Right lobe of liver (tissue), 6 donors: ENCODE data around the gene GLP1R. TPM values are rescaled to one million over a fixed set of nuclear protein-coding genes. Genes with fewer than 3 reads are reported as not detected.

Experiments
- ATAC-seq, 4 donors: fragments of 200-7000 bp; cut with Tn5 transposase; one replicate each; pipeline ENCODE4 v1.9.1; 2020; ENCODE audit warnings: mild to moderate bottlenecking in 4 of 4, moderate library complexity in 4 of 4
- DNase-seq, 3 donors: peaks; one replicate each; pipeline ENCODE4 v3.0.0-alpha.2; 2020
- H3K27ac ChIP-seq, 3 donors: fragments of 200-600 bp; one replicate each; pipeline ENCODE4 v1.8.0; 2022
- H3K27me3 ChIP-seq, 2 donors: fragments of 200-600 bp; one replicate each; pipeline ENCODE4 v1.8.0; 2022
- H3K36me3 ChIP-seq, 4 donors: fragments of 200-600 bp; sonication (generic) in 1 of 4; one replicate each; pipeline versions ENCODE4 v1.5.1 to v1.8.0; 2017 to 2022; ENCODE audit warnings: control low read depth in 1 of 4
- H3K4me1 ChIP-seq, 4 donors: fragments of 200-600 bp; sonication (generic) in 1 of 4; one replicate each; pipeline versions ENCODE4 v1.5.1 to v1.8.0; 2017 to 2022; ENCODE audit warnings: control low read depth in 1 of 4
- H3K4me3 ChIP-seq, 3 donors: fragments of 200-600 bp; one replicate each; pipeline ENCODE4 v1.8.0; 2022
- H3K9me3 ChIP-seq, 4 donors: fragments of 200-600 bp; sonication (generic) in 1 of 4; one replicate each; pipeline versions ENCODE4 v1.5.1 to v1.8.0; 2017 to 2022; ENCODE audit warnings: control low read depth in 1 of 4
- POLR2A ChIP-seq: fragments of 450-650 bp; IDR thresholded peaks from one replicate; pipeline ENCODE4 v1.6.1; 2017; ENCODE audit warnings: antibody characterized with exemption, mild to moderate bottlenecking
- WGBS: methylation state at CpG from one replicate; pipeline ENCODE4 v1.1.6; 2018; ENCODE audit warnings: low coverage, low lambda C conversion rate; ENCODE audit not compliant: insufficient coverage; ENCODE audit errors: missing lambda C conversion rate; 5-methylcytosine and 5-hydroxymethylcytosine counted together
- intact Hi-C, 2 donors: fragments of 100-400 bp; cut with DNase I; formaldehyde crosslinking; loops; one replicate each; pipeline versions ENCODE4 v1.11.2 to v1.14.1; 2022
- total RNA-seq, 6 experiments: library from RNA; depleted of rRNA in 2 of 6; stranded (reverse); fragments of >200 nt in 2 of 6; fragmentation: NEBNext Ultra II Directional in 3 of 6; extraction: Animal tissue kit (Norgen Biotek cat#: 25700) in 3 of 6; gene quantifications; one replicate each; pipeline versions ENCODE4 v1.1.0 to v1.2.4, GENCODE V29; 2016 to 2023
- TF ChIP-seq, protein P1 (sequence below), 4 donors: fragments of 200-600 bp in 3 of 4; fragments of 450-650 bp in 1 of 4; IDR thresholded peaks; one replicate each; pipeline versions ENCODE4 v1.5.1 to v1.8.0; 2016 to 2022; ENCODE audit warnings: antibody characterized with exemption in 4 of 4, mild to moderate bottlenecking in 2 of 4
- donor health status: DM: no; HTN: yes; CAD: no.
- donor health status: DM: no; HTN: no; CAD: no.
- donor health status: DM: no; HTN: no; CAD: no.
- donor health status: DM: no; HTN: yes; CAD: no.
- donor health status: DM: no; HTN: yes; CAD: no.

GLP1R gene
- total RNA-seq, 6 experiments from 2014 or later = not detected

DNA sequence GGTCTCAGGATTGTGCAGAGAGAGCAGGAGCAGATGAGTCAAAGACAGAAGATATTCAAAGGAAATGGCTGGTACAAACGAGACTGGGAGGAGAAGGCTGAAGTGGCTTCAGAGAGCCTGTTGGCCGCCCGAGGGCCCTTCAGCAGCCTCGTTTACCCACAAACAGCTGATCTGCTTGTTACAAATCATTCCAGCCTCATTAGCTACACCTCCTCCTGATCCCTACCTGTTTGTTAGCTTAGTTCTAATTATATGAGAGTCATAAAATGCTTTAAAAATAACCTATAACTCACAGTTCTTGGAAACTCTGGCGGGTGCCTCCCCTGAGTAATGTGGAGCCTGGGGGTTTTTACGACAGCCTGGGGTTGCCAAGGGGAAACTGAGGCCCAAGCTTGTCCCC, 12.6 kb downstream of the GLP1R start:
- TF ChIP-seq, protein P1, sequence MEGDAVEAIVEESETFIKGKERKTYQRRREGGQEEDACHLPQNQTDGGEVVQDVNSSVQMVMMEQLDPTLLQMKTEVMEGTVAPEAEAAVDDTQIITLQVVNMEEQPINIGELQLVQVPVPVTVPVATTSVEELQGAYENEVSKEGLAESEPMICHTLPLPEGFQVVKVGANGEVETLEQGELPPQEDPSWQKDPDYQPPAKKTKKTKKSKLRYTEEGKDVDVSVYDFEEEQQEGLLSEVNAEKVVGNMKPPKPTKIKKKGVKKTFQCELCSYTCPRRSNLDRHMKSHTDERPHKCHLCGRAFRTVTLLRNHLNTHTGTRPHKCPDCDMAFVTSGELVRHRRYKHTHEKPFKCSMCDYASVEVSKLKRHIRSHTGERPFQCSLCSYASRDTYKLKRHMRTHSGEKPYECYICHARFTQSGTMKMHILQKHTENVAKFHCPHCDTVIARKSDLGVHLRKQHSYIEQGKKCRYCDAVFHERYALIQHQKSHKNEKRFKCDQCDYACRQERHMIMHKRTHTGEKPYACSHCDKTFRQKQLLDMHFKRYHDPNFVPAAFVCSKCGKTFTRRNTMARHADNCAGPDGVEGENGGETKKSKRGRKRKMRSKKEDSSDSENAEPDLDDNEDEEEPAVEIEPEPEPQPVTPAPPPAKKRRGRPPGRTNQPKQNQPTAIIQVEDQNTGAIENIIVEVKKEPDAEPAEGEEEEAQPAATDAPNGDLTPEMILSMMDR (IDR thresholded peaks at IDR 0.05) = no peak
- TF ChIP-seq POLR2A = no peak
- Histone ChIP-seq H3K4me1 (no peaks in the 10 kb centered on the region), H3K36me3 (no peaks in the 10 kb centered on the region), H3K27ac (no peak overlapping the region), H3K27me3 (no peaks in the 10 kb centered on the region), H3K9me3 (no peaks in the 10 kb centered on the region), H3K4me3 (no peak overlapping the region)
- ATAC-seq (no peak), DNase-seq (no peak)
- intact Hi-C loops = no loop called here
- 41% methylated on average over 6 of the region's 6 CpGs for WGBS

DNA sequence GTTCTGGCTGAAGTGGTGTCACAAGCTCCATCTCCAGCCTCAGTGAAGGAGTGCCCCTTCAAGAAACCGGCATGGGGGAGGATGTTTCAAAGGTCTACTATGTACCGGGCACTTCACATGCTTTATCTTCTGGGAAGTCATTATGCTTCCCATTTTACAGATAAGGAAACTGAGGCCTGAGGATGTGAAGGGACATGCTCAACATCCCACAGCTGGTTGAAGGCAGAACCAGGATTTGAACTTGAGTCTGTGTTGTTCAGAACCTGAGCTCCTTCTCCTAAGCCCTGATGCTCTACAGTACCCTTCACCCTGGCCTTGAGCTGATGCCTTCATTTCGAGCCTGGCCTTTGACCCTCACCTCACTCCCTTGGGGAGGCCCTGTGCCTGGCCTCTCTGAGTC, 13.0 kb downstream of the GLP1R start:
- 60% methylated on average over 1 of the region's 3 CpGs for WGBS
- Histone ChIP-seq H3K4me3 (no peak overlapping the region), H3K36me3 (no peaks in the 10 kb centered on the region), H3K4me1 (no peaks in the 10 kb centered on the region), H3K27me3 (no peaks in the 10 kb centered on the region), H3K27ac (no peak overlapping the region), H3K9me3 (no peaks in the 10 kb centered on the region)
- DNase-seq = no peak
- TF ChIP-seq, protein P1 (IDR thresholded peaks at IDR 0.05) = no peak
- no peak for TF ChIP-seq POLR2A
- no peak for ATAC-seq
- intact Hi-C loops = no loop called here

DNA sequence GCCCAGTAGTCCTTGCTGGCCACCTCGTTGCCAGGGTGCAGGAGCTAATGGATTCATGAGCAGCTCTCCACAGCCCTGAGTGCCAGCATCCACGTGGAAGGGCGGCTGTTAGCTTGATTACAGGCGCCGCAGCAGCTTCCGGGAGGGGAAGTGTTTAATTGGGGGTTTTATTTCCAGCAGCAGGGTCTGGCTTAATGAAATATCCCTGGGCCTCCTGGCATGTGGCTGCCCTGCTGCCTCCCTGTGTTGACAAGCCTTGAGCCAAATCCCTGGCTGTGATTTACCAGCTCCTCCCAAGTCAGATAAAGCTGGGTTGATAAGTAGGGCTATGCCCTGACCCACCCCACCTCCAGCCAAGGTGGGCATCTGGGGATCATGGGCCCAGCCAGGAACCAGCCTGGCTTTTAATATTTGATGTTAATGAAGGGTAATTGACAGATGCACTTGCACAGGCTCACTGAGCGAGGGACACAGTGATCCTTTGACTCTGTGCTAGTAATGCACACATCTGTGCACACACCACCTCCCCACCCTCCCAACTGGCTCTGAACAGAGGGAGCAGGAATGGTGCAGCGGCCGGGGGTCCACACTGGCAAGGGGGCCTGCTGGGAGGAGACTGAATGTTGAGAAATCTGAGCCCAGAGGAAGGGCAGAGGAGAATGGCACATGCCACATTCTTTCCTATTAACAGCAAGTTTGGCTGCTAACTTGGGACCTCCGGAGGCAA, 13.6 kb downstream of the GLP1R start:
- 37% methylated on average over 3 of the region's 10 CpGs for WGBS
- no peaks in the 10 kb centered on the region for H3K36me3 ChIP-seq
- no peaks in the 10 kb centered on the region for H3K27me3 ChIP-seq
- no peak overlapping the region for H3K27ac ChIP-seq
- intact Hi-C loops = no loop called here
- H3K4me1 ChIP-seq = no peaks in the 10 kb centered on the region
- ATAC-seq (no peak), DNase-seq (no peak)
- H3K9me3 ChIP-seq = no peaks in the 10 kb centered on the region
- TF ChIP-seq, protein P1 (IDR thresholded peaks at IDR 0.05) = no peak
- TF ChIP-seq POLR2A = no peak
- no peak overlapping the region for H3K4me3 ChIP-seq

DNA sequence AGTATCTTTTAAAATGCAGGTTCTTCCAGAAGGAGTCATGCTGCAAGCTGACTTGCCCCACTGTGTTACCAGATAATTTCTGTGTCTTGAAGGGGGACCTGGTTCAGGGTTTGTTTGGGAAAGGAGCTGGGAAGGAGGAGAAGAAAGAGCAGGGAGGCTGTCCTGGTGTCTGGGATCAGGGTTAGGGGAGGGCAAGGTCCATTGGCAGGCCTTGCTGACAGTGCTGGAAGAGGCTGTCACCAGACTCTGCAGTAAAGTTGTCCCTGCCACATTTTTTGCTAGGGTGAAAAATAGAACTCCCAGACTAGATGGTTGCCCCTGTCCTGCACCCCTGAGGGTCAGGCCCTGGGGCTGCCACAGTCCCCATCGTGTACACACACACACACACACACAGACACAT, 14.9 kb downstream of the GLP1R start:
- TF ChIP-seq, protein P1 (IDR thresholded peaks at IDR 0.05) = no peak
- TF ChIP-seq POLR2A = no peak
- Histone ChIP-seq H3K27ac (no peak overlapping the region), H3K4me1 (no peaks in the 10 kb centered on the region), H3K36me3 (no peaks in the 10 kb centered on the region), H3K27me3 (no peaks in the 10 kb centered on the region), H3K9me3 (no peaks in the 10 kb centered on the region), H3K4me3 (no peak overlapping the region)
- WGBS = 0% methylated on average over 1 of the region's 1 CpG
- intact Hi-C loops = no loop called here
- DNase-seq (no peak), ATAC-seq (peak; percentile 35 to 76 (median 54))
